Testis (tissue), 3 donors: ENCODE measurements around the gene MAST4. TPM values are rescaled to one million over a fixed set of nuclear protein-coding genes. Genes with fewer than 3 reads are reported as not detected.

ENCODE experiments used
- DNase-seq: peaks from one replicate; pipeline ENCODE4 v3.0.0-alpha.2; 2019
- H3K27ac ChIP-seq, 2 donors: fragments of 200-600 bp; sonication (generic); one replicate each; pipeline ENCODE4 v1.5.1; 2019
- H3K27me3 ChIP-seq: fragments of 200-600 bp; sonication (generic); one replicate; pipeline ENCODE4 v1.5.1; 2019
- H3K36me3 ChIP-seq: fragments of 200-600 bp; sonication (generic); one replicate; pipeline ENCODE4 v1.5.1; 2017; ENCODE audit warnings: low read depth; ENCODE audit errors: missing control alignments
- H3K4me1 ChIP-seq: fragments of 200-600 bp; sonication (generic); one replicate; pipeline ENCODE4 v1.5.1; 2019
- H3K4me3 ChIP-seq, 2 donors: fragments of 200-600 bp; sonication (generic); one replicate each; pipeline ENCODE4 v1.5.1; 2017 to 2019
- H3K9me3 ChIP-seq: fragments of 200-600 bp; sonication (generic); one replicate; pipeline ENCODE4 v1.5.1; 2017
- CTCF ChIP-seq, 3 experiments: fragments of 450-650 bp in 2 of 3; fragments of 200-600 bp in 1 of 3; sonication (generic) in 1 of 3; IDR thresholded peaks; one replicate each; pipeline ENCODE4 v1.5.1; 2016 to 2019; ENCODE audit warnings: antibody characterized with exemption in 3 of 3, mild to moderate bottlenecking in 2 of 3, moderate library complexity in 1 of 3
- POLR2A ChIP-seq: fragments of 450-650 bp; IDR thresholded peaks from one replicate; pipeline ENCODE4 v1.6.1; 2017; ENCODE audit warnings: antibody characterized with exemption, mild to moderate bottlenecking, moderate library complexity
- WGBS, 2 donors: methylation state at CpG; one replicate each; pipeline ENCODE4 v1.1.5; 2018; 5-methylcytosine and 5-hydroxymethylcytosine counted together
- intact Hi-C: fragments of 100-400 bp; cut with DNase I; formaldehyde crosslinking; loops from one replicate; pipeline ENCODE4 v1.15.1; 2023; ENCODE audit warnings: low total_unique reads
- polyA plus RNA-seq: library from polyadenylated mRNA; stranded (reverse); fragments of 350-450 nt; fragmentation: Illumina TruSeq; extraction: RNeasy Lipid Tissue Mini Kit (QIAGEN cat#74804); gene quantifications from one replicate; pipeline ENCODE4 v1.2.3, GENCODE V29; 2014; ENCODE audit warnings: low read depth, low replicate concordance; ENCODE audit not compliant: insufficient read depth
- total RNA-seq, 2 donors: library from RNA; depleted of rRNA; stranded (reverse); fragments of >200 nt; gene quantifications; one replicate each; pipeline ENCODE4 v1.2.3, GENCODE V29; 2016

Gene MAST4
- total and polyA plus RNA-seq, 3 donors from 2014 or later = 27.2 to 56.4 (median 51.4) TPM

- no peaks in the 10 kb centered on the region for H3K36me3 ChIP-seq
- no peak for DNase-seq
- intact Hi-C loops = no loop called here
- TF ChIP-seq CTCF (IDR thresholded peaks at IDR 0.05) (no peak), POLR2A (no peak)
- 79 to 92% methylated on average over 2 of the region's 2 CpGs for WGBS, 2 donors
- H3K27me3 ChIP-seq = no peaks in the 10 kb centered on the region
- no peak overlapping the region for H3K4me3 ChIP-seq
- no peaks in the 10 kb centered on the region for H3K4me1 ChIP-seq
- H3K9me3 ChIP-seq = no peaks in the 10 kb centered on the region
- no peak overlapping the region for H3K27ac ChIP-seq
These were observed 131.4 kb downstream of the MAST4 start for GRCh38 chr5:66727630-66728029.

- intact Hi-C loops = no loop called here
- TF ChIP-seq POLR2A (no peak), CTCF (IDR thresholded peaks at IDR 0.05) (no peak)
- Histone ChIP-seq H3K4me1 (no peaks in the 10 kb centered on the region), H3K4me3 (no peak overlapping the region), H3K27ac (no peak overlapping the region), H3K36me3 (no peaks in the 10 kb centered on the region), H3K27me3 (no peaks in the 10 kb centered on the region), H3K9me3 (no peaks in the 10 kb centered on the region)
- 91 to 94% methylated on average over 1 of the region's 1 CpG for WGBS, 2 donors
- no peak for DNase-seq
These were observed 131.9 kb downstream of the MAST4 start for GRCh38 chr5:66728049-66728448.

GRCh38 chr5:66737096-66737495, 140.9 kb downstream of the MAST4 start:
- intact Hi-C loops = no loop called here
- TF ChIP-seq POLR2A (no peak), CTCF (IDR thresholded peaks at IDR 0.05) (no peak)
- H3K4me3 ChIP-seq = no peak overlapping the region
- H3K9me3 ChIP-seq = no peaks in the 10 kb centered on the region
- no peaks in the 10 kb centered on the region for H3K27me3 ChIP-seq
- H3K4me1 ChIP-seq = peaks cover 3% of the 10 kb centered on the region
- H3K27ac ChIP-seq = no peak overlapping the region
- H3K36me3 ChIP-seq = no peaks in the 10 kb centered on the region
- DNase-seq = no peak

- Histone ChIP-seq H3K36me3 (no peaks in the 10 kb centered on the region), H3K4me3 (no peak overlapping the region), H3K4me1 (peaks cover 3% of the 10 kb centered on the region), H3K27ac (no peak overlapping the region), H3K9me3 (no peaks in the 10 kb centered on the region), H3K27me3 (no peaks in the 10 kb centered on the region)
- intact Hi-C loops = no loop called here
- 72 to 89% methylated on average over 1 of the region's 1 CpG for whole genome bisulfite sequencing, 2 donors
- DNase-seq = no peak
- no peak for TF ChIP-seq CTCF (IDR thresholded peaks at IDR 0.05)
- TF ChIP-seq POLR2A = no peak
These were observed 141.9 kb downstream of the MAST4 start for GRCh38 chr5:66738136-66738535.

- peaks cover 3% of the 10 kb centered on the region for H3K4me1 ChIP-seq
- DNase-seq = no peak
- intact Hi-C loops = no loop called here
- no peaks in the 10 kb centered on the region for H3K27me3 ChIP-seq
- WGBS, 2 donors = 66 to 68% methylated on average over 3 of the region's 3 CpGs
- TF ChIP-seq POLR2A = no peak
- TF ChIP-seq CTCF (IDR thresholded peaks at IDR 0.05) = no peak
- no peak overlapping the region for H3K4me3 ChIP-seq
- H3K27ac ChIP-seq = no peak overlapping the region
- H3K36me3 ChIP-seq = no peaks in the 10 kb centered on the region
- H3K9me3 ChIP-seq = no peaks in the 10 kb centered on the region
These were observed 142.8 kb downstream of the MAST4 start for GRCh38 chr5:66739021-66739420.
